GM21737 (cell line): Measurements from ENCODE around the gene RIPK4.

ENCODE experiments used
- ATAC-seq: cut with Tn5 transposase; IDR thresholded peaks from one replicate; pipeline ENCODE4 v1.9.1; 2021; ENCODE audit warnings: mild to moderate bottlenecking, moderate library complexity; ENCODE audit not compliant: unreplicated experiment

RIPK4 gene

GRCh38 chr21:41755258-41755933 is 11.5 kb downstream of the RIPK4 start:
- no peak for ATAC-seq

GRCh38 chr21:41754479-41754891 is 12.4 kb downstream of the RIPK4 start:
- no peak for ATAC-seq

DNA sequence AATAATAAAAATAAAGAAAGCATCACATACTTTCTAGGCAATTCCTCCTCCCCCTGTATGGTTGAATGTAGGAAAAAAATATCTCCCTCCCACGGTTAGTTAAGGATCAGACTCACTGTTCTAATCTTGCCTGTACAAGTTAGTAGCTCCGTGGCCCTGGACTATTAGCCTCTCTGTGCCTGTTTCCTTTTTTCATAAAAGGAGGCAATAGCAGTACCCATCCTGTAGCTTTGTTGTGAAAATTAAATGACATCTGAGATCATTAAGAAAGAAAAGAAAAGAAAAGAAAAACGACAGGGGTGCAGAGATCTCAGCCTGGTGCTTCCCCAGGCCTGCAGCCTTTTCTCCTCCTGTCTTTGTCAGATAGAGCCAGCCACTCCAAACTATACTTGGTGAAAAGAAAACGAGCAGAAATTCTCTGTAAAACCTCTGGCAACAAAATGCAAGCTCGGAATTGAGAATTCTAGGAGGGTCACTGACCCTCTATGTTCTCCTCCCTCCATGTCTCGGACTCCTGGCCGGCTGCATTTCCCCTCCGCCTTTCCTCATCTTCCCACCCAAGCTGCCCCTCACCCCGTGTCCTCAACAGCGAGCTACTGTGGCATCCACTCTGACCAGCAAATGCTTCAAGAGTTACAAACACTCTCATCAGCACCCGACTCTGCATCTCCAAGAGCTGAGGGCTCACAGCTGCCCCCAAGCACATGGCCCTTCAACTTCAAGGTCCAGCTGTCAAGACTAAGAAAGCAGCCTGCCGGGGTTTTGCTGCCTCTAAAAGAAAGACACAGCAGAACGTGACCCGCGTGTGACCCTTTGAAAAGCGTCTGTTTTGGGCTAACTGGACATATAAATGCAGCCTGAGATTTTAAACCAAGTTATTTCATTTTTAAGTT is 13.6 kb downstream of the RIPK4 start:
- ATAC-seq = no peak

DNA sequence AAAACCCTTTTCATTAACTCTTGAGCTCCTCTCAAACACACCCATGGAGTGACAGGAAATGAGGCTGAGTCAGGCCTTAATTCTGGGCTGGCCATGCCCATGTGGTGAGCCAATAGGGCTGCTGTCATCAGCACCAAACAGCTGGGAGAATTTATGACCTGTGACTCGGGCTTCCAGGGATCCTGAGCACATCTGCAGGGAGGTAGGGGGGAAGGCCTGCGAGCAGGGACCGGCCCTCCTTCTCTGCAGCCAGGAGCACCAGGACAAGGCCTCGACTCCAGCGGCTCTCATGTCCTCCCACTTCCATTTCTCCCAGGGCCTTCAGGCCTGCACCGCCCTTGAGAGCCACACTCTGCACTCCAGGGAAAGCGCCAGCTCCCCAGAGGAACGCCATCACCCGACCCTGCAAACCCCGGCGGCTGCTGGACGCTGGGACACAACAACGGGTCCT is 14.6 kb downstream of the RIPK4 start:
- no peak for ATAC-seq

DNA sequence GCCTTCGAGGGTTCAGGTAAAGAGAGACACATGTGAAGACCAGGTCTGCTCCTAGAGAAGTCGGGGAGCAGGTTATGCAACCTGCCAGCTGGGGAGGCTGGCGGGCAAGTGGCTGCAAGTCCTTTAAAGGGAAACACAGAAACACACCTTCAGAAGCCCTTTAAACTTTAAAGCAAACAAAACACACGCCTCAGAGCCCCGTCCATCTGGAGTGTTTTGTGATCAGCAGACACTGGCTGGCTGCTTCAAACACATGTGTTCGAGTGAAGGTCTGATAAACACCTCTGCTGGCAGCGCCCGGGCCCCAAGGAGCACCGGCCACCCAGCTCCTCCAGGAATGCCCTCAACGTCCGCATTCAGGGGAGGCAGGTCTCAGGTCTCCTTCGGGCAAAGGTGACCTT is 15.2 kb downstream of the RIPK4 start:
- ATAC-seq = no peak

- no peak for ATAC-seq
These were observed 16.2 kb downstream of the RIPK4 start for GRCh38 chr21:41750532-41751151.

GRCh38 chr21:41750051-41750450 is 16.8 kb downstream of the RIPK4 start:
- ATAC-seq = no peak

DNA sequence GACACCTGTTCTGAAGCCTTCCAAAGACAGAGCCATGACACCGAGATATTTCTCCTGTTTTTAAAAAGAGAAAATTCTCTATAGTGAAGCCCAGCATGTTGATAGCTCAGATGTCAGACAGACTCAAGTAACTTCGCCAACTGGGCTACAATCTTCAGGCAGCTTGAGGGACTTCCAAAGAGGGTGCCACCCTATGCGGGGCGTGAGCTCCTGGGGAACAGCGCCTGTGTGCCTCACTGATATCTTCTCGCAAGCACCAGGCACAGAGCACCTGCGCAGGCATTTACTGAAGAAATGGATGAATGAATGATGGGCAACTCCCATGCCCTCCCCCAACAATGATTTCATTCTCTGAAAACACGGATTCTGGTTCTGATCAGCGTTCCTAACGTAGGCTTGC is 17.6 kb downstream of the RIPK4 start:
- ATAC-seq = no peak

DNA sequence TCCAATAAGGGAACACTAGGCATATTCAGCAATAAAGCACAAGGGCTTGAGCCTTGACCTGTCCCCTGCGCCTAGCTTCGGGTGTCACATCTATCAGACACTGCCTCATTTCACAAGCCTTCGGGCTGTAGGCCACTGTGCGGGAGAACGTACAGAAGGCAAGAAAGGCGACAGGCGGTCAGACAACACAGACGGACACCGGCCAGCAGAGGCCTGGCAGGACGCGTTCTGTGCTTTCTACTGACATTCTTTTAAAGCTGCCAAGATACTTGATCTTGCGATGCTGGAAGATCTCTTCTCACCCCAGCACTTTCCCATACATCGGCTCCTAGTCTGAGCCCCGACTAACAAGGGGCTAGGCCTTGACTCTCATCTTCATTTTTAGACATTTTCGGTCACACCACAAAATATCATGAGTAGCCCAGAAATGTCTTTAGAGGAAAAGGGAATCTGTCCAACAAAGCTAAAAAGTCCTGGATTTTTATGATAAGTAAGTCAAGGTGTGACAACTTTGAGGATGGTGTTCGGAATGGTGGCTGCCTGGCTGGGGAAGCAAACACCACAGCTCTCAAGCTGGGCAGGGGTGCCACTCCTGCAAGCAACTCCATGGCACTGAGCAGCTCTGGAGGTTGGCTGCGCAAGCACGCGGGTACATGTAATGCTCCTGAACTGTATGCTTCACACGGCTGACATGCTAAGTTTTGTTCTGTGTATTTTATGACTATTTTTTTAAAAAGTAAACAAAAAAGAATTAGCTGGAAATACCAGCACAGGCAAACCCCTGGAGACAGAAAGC is 18.7 kb downstream of the RIPK4 start:
- ATAC-seq = no peak

- no peak for ATAC-seq
These were observed 20.2 kb downstream of the RIPK4 start for GRCh38 chr21:41746744-41747006.

DNA sequence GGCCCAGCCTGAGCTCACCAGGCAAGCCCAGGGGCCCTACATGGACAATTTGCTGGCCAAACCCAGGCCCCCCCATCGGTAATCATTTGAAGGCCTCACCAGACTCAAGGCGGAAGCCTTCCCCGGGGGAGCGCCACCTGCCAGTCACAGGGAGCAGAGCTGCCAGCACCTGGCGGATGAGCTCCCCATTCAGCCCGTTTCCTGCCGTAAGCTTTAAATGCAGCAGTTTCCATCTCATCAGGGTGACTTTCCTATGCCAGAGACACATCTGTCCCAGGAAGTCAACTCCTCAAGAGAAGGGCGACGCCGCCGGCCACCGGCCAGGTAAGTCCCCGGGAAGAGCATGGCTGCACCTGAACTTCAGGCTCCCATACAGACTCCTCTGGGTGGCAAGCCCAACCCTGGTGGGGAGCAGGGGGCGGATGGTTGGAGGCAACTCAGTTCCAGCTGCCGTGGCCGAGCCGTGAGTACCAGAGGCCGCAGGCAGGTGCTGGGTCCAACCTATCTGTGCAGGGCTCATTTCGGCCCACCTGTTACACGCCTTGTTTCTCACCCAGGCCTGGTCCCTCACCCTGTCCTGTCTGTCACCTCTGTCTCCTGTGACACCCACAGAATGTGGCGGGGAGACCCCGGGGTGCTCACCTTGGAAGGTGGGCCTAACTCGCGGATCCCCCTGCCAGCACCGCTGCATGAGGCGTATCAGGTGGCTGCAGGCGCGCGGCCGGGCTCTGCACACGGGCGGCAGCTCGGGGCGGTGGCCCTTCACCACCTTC is 20.7 kb downstream of the RIPK4 start:
- ATAC-seq = no peak

- ATAC-seq = no peak
These were observed 21.6 kb downstream of the RIPK4 start for GRCh38 chr21:41745026-41745820.

- ATAC-seq = no peak
These were observed 22.6 kb downstream of the RIPK4 start for GRCh38 chr21:41744028-41744930.

DNA sequence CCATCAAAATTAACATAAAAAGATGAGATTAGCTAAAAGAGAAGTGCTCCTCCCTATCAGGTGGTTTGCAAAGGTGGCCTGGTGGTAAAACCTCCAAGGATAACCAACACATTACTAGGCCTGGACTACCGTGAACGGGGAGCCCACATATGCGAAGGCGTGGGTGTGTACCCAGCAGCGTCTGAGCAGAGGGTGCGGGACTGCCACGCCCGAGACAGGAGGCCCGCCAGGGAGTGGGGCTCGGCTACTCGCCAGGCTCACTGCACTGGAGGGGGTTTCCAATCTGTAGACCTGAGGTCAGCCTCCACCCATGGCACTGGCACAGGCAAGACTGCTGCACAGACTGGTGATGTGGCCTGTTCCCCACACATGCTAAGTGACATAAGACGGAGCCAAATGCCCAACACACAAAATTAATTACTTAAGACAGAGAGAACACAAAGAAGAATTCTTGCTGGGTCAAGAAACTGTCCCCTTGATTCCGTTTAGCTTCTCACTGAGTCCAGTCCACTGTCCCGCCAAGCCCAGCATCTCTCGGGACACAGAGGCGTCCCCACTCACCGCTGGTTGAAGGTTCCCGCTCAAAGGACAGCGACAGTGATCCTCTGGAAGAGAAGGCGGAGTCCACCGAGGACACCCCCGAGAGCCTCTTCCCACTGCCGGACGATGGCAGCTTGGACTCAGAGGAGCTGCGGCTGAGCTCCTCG is 23.4 kb downstream of the RIPK4 start:
- ATAC-seq = no peak

DNA sequence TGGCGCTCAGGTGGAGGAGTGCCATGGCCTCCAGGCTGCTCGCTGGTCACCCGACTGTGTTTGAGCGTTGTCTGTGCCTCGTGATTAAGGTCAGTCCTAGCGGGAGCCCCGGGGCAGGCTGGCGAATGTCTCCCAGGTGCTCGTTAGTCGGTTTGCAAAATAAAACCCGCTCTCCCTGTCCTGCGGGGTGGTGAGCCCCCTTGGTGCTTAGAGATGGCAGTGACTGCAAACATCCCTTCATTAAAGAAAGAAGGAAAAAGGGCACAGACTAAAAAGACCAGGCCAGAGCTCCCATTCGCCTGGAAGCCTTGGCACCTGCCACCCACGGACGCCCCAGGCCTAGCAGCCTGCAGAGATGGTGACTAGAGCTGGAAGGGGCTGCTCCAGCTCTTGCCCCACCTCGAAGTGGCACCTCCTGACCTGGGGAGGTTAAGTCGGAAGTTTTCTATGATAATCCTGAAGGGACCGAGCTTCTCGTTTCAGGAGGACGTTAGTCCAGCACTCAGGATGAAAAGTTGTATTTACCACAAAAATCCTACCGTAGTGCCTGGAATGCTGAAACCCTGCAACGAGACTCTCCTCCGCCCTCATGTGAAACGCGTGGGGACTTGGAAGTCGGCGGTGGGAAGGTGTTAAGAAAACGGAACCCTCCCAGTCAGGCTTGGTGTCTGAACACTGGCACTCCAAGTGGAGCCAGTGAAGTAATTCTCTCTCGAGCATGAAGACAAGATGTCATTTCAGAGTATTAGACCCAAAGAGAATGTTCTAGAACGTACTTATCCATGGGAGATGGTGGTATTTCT is 24.6 kb downstream of the RIPK4 start:
- no peak for ATAC-seq

- no peak for ATAC-seq
These were observed 25.4 kb downstream of the RIPK4 start for GRCh38 chr21:41741253-41742072.
